Vagina (tissue), 2 donors: ENCODE measurements around the gene MARF1. TPM values are rescaled to one million over a fixed set of nuclear protein-coding genes. Genes with fewer than 3 reads are reported as not detected.

Source experiments
- DNase-seq, 2 donors: peaks; one replicate each; pipeline ENCODE4 v3.0.0-alpha.2; 2017; ENCODE audit errors: extremely low spot score in 2 of 2
- H3K27ac ChIP-seq: fragments of 200-600 bp; sonication (generic); one replicate; pipeline ENCODE4 v1.5.1; 2019
- H3K27me3 ChIP-seq: fragments of 200-600 bp; sonication (generic); one replicate; pipeline ENCODE4 v1.5.1; 2019
- H3K36me3 ChIP-seq, 2 donors: fragments of 200-600 bp; sonication (generic); one replicate each; pipeline ENCODE4 v1.5.1; 2017 to 2019
- H3K4me1 ChIP-seq: fragments of 200-600 bp; sonication (generic); one replicate; pipeline ENCODE4 v1.5.1; 2019
- H3K4me3 ChIP-seq, 2 donors: fragments of 200-600 bp; sonication (generic); 1 replicate in 1 of 2; 2 replicates in 1 of 2; pipeline ENCODE4 v1.5.1; 2016 to 2019
- H3K9me3 ChIP-seq: fragments of 200-600 bp; sonication (generic); one replicate; pipeline ENCODE4 v1.5.1; 2019
- POLR2A ChIP-seq, 2 donors: fragments of 450-650 bp; IDR thresholded peaks; one replicate each; pipeline ENCODE4 v1.6.1; 2017; ENCODE audit warnings: antibody characterized with exemption in 2 of 2, mild to moderate bottlenecking in 2 of 2, moderate library complexity in 2 of 2
- POLR2AphosphoS5 ChIP-seq, 2 donors: sonication (generic); formaldehyde crosslinking; IDR thresholded peaks; one replicate each; pipeline ENCODE4 v1.9.0; 2017; ENCODE audit warnings: antibody characterized with exemption in 2 of 2, mild to moderate bottlenecking in 2 of 2, low read depth in 1 of 2; ENCODE audit not compliant: insufficient read depth in 1 of 2
- intact Hi-C: fragments of 100-400 bp; cut with DNase I; formaldehyde crosslinking; loops from one replicate; pipeline ENCODE4 v1.15.1; 2023
- total RNA-seq: library from RNA; depleted of rRNA; stranded (reverse); fragments of >200 nt; gene quantifications from one replicate; pipeline ENCODE4 v1.2.3, GENCODE V29; 2016
- TF ChIP-seq, protein P1 (sequence below), 3 experiments: fragments of 450-650 bp in 2 of 3; fragments of 200-600 bp in 1 of 3; sonication (generic) in 1 of 3; IDR thresholded peaks; one replicate each; pipeline ENCODE4 v1.5.1; 2017 to 2019; ENCODE audit warnings: antibody characterized with exemption in 3 of 3, mild to moderate bottlenecking in 2 of 3, moderate library complexity in 2 of 3

Gene MARF1
- total RNA-seq, 1 donor from 2014 or later = 39.0 TPM

DNA sequence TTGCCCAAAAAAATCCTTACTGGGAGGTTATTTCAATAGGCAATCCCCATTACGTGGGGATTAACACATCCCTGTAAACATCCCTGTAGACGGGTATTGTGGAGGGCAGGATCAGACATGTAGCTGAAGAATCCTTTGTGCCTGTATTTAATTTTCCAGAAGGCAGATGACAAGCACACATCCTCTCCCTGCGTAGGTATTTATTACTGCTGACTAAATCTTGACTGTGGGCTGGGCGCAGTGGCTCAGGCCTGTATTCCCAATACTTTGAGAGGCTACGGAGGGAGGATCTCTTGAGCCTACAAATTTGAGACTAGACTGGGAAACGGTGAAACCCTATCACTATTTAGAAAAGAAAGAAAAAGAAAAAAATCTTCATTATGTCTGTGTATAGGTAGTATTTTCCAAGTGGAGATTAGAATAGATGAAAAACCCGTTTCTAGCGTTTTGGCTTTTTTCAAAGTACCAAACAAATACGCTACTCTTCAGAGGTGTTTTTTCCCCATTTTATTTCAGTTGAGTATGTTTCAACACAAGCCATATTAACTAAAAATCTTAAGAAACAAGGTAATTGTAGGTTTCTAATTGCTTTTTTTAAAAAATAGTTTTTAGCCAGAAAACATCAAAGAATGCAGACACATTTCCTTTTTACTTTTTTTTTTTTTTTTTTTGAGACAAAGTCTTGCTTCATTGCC lies 1.5 kb upstream of the MARF1 start:
- intact Hi-C loops = no loop called here
- Histone ChIP-seq H3K36me3 (no peaks in the 10 kb centered on the region), H3K4me1 (peaks cover 31% of the 10 kb centered on the region), H3K4me3 (no peak overlapping the region), H3K9me3 (no peaks in the 10 kb centered on the region), H3K27ac (peak overlapping the region; percentile 99), H3K27me3 (no peaks in the 10 kb centered on the region)
- DNase-seq = no peak
- TF ChIP-seq POLR2AphosphoS5 (IDR thresholded peaks at IDR 0.05; ENCODE audit: insufficient read depth in 1 of 2, low read depth in 1 of 2) = peak in 1 of 2 donors; percentile 69
- TF ChIP-seq, protein P1, sequence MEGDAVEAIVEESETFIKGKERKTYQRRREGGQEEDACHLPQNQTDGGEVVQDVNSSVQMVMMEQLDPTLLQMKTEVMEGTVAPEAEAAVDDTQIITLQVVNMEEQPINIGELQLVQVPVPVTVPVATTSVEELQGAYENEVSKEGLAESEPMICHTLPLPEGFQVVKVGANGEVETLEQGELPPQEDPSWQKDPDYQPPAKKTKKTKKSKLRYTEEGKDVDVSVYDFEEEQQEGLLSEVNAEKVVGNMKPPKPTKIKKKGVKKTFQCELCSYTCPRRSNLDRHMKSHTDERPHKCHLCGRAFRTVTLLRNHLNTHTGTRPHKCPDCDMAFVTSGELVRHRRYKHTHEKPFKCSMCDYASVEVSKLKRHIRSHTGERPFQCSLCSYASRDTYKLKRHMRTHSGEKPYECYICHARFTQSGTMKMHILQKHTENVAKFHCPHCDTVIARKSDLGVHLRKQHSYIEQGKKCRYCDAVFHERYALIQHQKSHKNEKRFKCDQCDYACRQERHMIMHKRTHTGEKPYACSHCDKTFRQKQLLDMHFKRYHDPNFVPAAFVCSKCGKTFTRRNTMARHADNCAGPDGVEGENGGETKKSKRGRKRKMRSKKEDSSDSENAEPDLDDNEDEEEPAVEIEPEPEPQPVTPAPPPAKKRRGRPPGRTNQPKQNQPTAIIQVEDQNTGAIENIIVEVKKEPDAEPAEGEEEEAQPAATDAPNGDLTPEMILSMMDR (IDR thresholded peaks at IDR 0.05) = no peak

DNA sequence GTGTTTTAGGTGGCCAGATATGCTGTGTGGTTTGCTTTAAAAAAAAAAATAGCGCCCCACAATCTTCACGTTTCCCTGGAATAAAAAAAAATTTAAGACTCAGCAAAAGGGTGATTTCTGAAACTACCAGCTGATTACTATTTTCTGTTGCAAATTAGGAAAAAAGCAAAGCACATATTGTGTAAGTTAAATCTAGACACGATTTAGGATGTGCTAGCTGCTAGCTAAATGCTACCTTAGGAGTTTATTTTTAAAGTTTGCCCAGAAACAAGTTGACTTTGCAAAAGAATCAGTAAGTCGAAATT lies 944 bp upstream of the MARF1 start:
- TF ChIP-seq POLR2A (IDR thresholded peaks at IDR 0.05) (no peak), POLR2AphosphoS5 (IDR thresholded peaks at IDR 0.05; ENCODE audit: insufficient read depth in 1 of 2, low read depth in 1 of 2) (no peak)
- TF ChIP-seq, protein P1 (IDR thresholded peaks at IDR 0.05) = no peak
- Histone ChIP-seq H3K27ac (peak overlapping the region; percentile 99), H3K4me3 (peak overlapping the region; percentile 67 to 82), H3K36me3 (peaks cover 0 to 3% of the 10 kb centered on the region in 2 donors), H3K4me1 (peaks cover 30% of the 10 kb centered on the region), H3K27me3 (no peaks in the 10 kb centered on the region), H3K9me3 (no peaks in the 10 kb centered on the region)
- intact Hi-C loops = no loop called here
- DNase-seq = no peak

DNA sequence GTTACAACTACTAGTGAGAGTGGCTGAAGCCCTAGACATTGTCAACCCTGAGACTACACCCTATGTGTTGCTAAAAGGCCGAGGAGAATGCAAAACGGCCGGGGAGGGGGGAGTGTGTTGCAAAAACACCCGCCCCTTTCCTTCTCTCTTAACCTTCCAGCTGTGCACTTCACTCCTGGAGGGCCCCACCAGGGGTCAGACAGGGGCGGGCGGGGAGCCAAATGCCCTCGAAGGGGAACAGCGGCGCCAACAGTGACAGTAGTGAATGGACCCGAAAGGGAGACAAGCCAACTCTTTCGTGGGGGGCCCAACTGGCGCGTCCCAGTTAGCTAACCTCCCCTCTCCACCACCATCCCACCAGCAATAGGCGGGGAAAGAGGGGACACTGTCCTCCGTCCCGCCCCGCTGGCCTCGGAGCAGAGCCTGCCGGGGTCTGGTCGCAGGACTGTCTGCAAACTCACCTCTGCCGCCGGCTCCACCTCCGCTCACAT lies 352 bp downstream of the MARF1 start:
- peaks cover 30% of the 10 kb centered on the region for H3K4me1 ChIP-seq
- intact Hi-C loops = no loop called here
- peak overlapping the region; percentile 67 to 82 for H3K4me3 ChIP-seq
- H3K27ac ChIP-seq = peak overlapping the region; percentile 99
- no peak for TF ChIP-seq POLR2A (IDR thresholded peaks at IDR 0.05)
- TF ChIP-seq, protein P1 (IDR thresholded peaks at IDR 0.05) = peak in 1 of 3 experiments; percentile 17
- DNase-seq = peak in 1 of 2 donors; percentile 96
- peaks cover 0 to 16% of the 10 kb centered on the region in 2 donors for H3K36me3 ChIP-seq
- no peaks in the 10 kb centered on the region for H3K27me3 ChIP-seq
- H3K9me3 ChIP-seq = no peaks in the 10 kb centered on the region

DNA sequence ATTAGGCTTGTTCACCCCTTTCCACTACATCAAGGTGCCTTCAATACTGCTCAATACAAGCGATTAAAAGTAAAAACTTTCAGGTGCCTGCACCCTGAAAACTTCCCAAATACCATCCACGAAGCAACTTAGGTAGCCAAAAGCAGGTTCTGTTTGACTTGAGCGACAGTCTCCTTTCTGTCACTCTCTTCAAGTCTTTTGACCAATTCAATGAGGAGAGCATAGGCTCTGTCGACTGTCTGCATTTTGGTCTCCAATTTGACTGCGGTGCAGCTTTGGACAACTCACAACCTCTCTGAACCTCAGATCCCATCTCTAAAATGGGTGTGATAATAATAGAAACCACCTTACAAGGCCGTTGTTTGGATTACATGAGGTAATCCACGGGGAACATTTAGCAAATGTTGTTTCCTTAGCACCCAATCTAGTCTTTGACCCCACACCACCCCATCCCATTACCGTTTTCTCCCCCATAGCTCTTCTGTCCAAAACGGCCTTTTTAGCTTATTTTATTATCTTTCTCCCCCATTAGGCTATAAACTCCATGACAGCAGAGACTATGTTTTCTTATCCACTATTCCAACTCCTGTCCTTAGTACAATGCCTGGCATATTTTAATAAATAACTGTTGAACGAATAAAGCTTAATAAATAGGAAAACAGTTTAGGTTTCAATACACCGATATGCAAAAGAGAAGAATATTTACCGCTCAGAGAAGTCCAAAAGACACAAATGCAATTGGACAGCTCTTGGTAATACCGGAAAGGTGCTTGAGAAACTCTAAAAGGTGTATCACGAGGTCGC lies 999 bp downstream of the MARF1 start:
- H3K9me3 ChIP-seq = no peaks in the 10 kb centered on the region
- H3K4me3 ChIP-seq = peak overlapping the region; percentile 67 to 82
- H3K27ac ChIP-seq = peak overlapping the region; percentile 99
- no peak for TF ChIP-seq POLR2A (IDR thresholded peaks at IDR 0.05)
- no peak for TF ChIP-seq POLR2AphosphoS5 (IDR thresholded peaks at IDR 0.05; ENCODE audit: insufficient read depth in 1 of 2, low read depth in 1 of 2)
- TF ChIP-seq, protein P1 (IDR thresholded peaks at IDR 0.05) = no peak
- intact Hi-C loops = no loop called here
- peaks cover 0 to 22% of the 10 kb centered on the region in 2 donors for H3K36me3 ChIP-seq
- no peak for DNase-seq
- H3K4me1 ChIP-seq = peaks cover 33% of the 10 kb centered on the region
- H3K27me3 ChIP-seq = no peaks in the 10 kb centered on the region

DNA sequence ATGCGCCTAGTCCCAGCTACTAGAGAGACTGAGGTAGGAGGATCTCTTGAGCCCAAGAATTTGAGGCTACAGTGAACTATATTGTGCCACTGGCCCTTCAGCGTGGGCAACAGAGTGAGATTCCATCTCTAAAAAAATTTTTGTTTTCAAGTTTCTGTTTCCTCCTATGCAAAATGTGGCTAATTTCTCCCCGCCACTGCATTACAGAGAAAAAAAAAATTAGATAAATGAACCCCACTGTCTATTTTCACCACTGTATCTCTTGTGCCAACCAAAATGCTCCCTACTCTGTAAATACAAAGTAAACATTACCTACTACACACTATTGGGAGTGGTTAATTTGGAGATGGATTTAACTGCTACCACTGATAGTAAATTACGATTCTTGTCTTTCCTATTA lies 2.0 kb downstream of the MARF1 start:
- H3K27ac ChIP-seq = no peak overlapping the region
- TF ChIP-seq, protein P1 (IDR thresholded peaks at IDR 0.05) = no peak
- no peak for TF ChIP-seq POLR2AphosphoS5 (IDR thresholded peaks at IDR 0.05; ENCODE audit: insufficient read depth in 1 of 2, low read depth in 1 of 2)
- no peak for TF ChIP-seq POLR2A (IDR thresholded peaks at IDR 0.05)

More for the DNA sequence above, 2.0 kb downstream of the MARF1 start:
- no peak overlapping the region for H3K4me3 ChIP-seq
- H3K9me3 ChIP-seq = no peaks in the 10 kb centered on the region
- no peak for DNase-seq
- H3K36me3 ChIP-seq = peaks cover 0 to 32% of the 10 kb centered on the region in 2 donors
- H3K27me3 ChIP-seq = no peaks in the 10 kb centered on the region
- intact Hi-C loops = no loop called here
- H3K4me1 ChIP-seq = peaks cover 39% of the 10 kb centered on the region
